ENCODE results near the gene AGPS. TPM values are rescaled to one million over a fixed set of nuclear protein-coding genes. Genes with fewer than 3 reads are reported as not detected.
"Not testable (repeated sequence)": the region's sequence is repeated elsewhere in the genome, so short reads cannot be mapped to it uniquely, and the experiment has no call there.

AGPS gene
- total RNA-seq, 1 donor from 2014 or later: 27.5 TPM

DNA sequence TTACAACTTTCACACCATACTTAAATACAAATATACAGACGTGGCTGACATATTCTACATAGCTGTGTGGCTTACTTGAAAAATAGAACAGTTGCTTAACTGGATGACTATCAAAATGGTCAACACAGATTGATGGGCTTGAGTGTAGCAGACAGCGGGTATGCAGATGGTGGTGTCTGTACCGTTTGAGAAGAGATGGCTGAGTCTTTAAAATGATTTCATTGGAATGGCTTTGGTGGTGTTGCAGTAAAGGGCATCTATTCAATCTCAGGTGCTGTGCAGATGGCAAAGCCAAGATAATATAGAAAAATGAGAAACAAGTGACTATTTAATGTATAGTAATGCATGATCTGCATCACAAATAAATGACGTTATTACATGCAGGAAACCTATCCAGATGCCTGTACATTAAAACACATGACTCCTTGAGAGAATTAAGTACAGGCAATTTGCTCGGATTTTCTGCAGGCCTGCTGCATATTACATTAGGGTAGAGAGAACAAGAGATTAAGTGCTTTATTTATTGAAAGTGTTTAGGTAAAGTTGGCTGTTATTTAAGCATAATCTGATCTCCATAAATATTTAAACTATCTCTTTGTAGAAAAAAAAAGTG, 68.5 kb downstream of the AGPS start:
- intact Hi-C loops (cut with DNase I): no loop called here
- DNase-seq (ENCODE audit: low spot score): no peak

DNA sequence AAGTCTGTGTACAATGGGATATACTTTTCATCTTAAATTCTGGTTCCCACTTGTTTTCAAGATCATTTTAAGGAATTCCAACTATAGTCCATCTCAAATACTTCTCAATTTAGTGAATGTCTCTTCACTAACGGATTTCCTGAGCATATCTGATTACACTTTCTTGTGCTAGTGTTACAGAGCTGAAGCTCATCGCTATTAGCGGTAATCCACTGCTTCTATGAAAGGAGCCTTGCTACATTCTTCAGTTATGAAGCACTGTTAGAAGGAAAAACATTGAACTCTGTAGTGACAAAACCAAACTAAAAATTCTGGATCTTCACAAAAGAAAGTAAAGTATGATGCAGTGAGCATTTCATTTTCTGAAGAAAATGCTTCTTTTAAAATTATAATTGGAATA, 72.0 kb downstream of the AGPS start:
- intact Hi-C loops (cut with DNase I): no loop called here
- DNase-seq (ENCODE audit: low spot score): no peak

DNA sequence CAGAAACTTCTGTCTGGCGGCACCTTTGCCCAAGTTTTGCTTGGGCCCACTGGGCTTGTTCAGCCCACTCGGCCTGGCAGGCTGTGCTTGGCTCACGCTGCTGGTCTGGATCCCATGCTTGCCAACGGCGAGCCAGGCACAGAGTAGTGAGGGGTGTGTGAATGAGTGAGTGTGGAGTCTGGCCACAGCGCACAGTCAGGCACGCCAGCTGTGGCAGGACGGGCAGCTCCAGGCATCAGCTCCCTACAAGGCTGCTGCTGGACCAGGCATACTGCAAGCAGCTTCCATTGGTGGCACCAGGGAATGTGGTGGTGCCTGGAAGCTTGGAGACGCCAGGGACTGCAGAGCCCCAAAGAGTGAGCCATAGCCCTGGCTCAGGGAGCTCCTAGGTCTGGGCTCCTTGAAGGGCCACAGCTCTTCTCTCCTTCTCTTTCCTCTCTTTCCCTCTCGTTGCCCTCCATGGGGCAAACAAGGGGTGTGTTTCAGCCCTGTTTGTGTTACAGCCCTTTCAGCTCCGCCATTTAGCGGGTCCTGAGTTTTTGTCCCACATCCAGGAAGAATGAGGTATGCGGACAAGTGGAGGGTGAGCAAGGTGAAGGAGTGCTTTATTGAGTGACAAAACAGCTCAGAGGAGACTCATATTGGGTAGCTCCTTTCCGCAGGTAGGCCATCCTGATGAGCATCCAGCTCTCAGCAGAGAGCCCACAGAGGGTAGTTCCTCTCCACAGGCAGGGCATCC, 73.0 kb downstream of the AGPS start:
- DNase-seq (ENCODE audit: low spot score): no peak
- intact Hi-C loops (cut with DNase I): no loop called here

DNA sequence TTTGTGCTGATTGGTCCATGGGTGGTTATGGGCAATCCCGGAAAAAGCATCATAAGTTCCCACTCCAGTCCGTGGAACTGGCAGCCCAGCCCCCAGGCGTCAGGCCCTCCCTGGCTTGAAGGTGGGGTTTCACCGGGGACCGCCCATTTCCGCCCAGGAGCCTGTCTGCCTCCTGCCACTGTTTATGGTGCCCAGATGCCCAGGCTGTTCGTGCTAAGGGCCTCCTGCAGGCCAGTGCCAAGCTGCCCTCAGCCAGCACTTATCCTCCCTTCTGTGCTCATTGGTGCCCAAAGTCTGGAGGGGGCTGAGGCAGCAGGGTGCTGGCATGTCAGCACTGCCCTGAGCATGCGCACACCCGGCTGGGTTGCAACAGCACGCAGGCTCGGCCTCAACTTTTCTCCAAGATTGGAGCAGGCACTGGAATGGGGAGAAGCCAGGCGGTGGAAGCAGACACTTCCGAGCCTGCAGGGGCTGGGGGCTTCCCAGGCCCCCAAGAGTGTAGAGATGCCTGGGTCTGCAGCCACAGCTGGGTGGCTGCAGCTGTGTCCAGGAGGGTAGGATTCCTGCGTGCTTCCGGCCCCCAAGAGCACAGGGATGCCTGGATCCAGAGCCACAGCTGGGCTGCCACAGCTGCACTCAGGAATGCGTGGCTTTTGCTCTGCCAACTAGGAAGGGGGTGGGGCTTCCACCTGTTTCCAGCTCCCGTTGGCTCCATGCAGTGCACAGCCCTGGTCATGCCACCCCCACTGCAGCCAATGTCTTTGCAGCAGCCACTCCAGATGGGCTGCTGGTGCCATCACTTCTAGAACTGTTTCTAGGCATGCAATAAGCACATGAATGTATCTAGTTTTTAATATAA, 74.0 kb downstream of the AGPS start:
- DNase-seq (ENCODE audit: low spot score): peak; percentile 63
- intact Hi-C loops (cut with DNase I): no loop called here

DNA sequence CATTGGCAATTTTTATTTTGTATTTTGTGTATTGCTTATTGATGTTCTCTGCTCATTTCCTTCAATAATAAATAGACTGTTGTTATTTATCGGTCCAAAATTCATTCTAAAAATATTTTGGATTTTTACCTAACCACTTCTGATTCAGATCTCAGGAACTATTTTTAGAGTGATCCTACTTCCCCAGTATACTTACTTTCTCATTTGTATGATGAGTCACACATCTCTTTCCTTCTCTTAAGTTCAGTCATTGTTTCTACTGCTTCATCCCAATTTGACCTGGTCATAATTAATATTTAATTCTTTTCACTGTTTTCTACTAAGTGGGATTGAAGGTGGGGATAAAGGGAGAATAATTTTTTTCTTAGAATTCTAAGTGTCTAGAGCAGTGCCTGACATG, 75.1 kb downstream of the AGPS start:
- no peak for DNase-seq (ENCODE audit: low spot score)
- intact Hi-C loops (cut with DNase I): no loop called here

DNA sequence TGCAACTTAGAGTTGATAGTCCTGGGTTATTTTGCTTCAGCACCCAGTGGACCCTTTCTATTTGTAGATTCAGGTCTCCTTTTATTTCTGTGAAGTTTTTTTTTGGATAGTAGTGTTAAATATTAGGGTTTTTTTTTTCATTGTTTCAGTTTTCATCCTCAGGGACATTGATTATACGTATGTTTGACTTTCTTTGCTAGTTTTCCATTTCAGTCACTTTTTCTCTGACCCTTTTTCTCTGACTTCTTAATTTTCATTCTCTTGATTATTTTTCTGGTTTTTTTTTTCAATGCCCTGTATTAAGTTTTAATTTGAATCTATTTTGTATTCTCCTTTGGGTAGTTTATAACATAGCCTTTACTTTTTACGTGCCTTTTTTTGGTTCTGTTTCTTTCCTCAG, 79.4 kb downstream of the AGPS start:
- no peak for DNase-seq (ENCODE audit: low spot score)

DNA sequence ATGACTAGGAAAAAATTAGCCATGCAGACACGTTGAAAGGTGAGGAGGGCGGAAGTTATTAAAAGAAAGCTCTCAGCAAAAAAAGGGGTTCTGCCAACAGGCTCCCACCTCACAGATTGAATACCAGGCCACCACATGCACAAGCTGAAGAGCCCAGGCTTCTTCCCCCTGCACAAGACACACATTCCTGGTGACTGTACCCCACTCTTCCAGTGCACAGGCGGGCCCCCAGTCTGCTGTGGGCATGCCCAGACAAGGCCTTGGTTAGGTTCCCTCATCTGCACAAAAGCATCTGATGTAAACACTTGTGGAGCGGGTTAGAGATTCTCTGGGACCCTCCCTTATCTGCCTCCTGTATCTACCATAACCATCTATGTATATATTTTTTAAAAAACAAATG, 81.7 kb downstream of the AGPS start:
- no peak for DNase-seq (ENCODE audit: low spot score)
- intact Hi-C loops (cut with DNase I): no loop called here

More for the DNA sequence above, 79.4 kb downstream of the AGPS start:
- intact Hi-C loops (cut with DNase I): no loop called here

DNA sequence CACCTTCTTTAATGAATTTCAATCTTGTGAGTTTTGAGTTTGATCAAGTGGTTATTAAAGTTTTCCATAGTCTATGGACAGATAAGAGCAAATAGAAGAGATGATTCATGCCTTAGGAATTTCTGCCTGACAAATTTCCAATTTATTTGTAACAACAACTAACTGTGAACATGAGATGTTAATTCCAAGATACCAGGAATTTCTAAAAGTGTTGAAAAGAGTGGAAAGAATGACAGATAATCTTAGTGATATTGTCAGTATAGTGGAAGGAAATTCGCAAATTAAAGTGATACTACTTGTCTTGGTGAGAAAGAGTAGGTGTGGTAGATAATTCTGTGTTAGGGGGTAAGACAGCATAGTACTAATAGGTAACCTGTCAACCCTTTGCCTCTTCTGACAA, 82.4 kb downstream of the AGPS start:
- no peak for DNase-seq (ENCODE audit: low spot score)
- intact Hi-C loops (cut with DNase I): no loop called here

DNA sequence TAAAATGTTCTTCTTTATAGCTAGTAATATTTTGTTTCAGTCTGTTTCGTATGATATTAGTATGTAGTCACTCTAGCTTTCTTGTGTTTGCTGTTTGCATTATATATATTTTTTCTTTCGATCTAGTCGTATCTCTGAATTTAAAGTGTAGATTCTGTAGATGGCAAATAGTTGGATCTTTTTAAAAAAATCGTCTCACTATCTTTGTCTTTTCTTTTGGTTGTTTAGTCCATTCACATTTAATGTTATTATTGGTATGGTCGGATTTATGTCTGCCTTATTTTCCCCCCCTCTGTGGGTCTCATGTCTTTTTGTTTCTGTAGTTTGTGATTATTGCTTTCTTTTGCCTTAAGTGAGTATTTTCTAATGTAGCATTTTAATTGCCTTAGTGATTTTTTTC, 84.3 kb downstream of the AGPS start:
- intact Hi-C loops (cut with DNase I): no loop called here
- DNase-seq (ENCODE audit: low spot score): no peak

DNA sequence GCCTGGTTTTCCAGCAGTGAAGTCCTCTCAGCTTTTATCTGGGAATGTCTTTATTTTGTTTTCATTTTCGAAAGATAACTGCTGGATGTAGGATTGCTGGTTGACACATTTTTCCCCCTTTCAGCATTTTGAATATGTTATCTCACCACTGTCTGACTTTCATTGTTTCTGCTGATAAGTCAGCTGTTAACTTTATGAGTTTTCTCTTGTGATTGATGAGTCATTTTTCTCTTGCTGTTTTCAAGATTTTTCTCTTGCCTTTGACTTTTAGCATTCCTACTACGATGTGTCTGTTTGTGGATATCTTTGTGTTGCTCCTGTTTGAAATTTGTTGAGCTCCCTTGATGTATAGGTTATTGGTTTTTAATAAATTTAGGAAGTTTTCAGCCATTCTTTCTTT, 85.5 kb downstream of the AGPS start:
- intact Hi-C loops (cut with DNase I): no loop called here
- no peak for DNase-seq (ENCODE audit: low spot score)

DNA sequence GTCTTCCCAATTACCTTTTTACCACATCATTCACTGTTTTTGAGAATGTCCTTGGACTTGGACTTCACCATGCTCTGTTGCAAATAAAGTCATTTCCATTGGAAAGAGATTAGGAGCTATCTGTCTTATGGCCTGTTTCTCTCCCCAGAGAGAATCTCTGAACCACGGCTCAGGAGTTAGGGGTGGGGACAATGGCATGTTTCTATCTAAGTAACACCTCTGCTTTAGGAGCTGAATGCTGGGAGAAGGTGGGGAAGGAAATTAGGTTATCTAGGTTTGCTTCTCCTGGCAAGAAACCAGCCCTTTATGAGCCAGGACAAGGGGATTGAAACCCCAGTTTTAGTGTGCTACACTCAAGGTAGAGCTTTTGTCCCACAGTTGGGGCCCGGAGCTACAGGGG, 86.3 kb downstream of the AGPS start:
- intact Hi-C loops (cut with DNase I): no loop called here
- DNase-seq (ENCODE audit: low spot score): no peak

DNA sequence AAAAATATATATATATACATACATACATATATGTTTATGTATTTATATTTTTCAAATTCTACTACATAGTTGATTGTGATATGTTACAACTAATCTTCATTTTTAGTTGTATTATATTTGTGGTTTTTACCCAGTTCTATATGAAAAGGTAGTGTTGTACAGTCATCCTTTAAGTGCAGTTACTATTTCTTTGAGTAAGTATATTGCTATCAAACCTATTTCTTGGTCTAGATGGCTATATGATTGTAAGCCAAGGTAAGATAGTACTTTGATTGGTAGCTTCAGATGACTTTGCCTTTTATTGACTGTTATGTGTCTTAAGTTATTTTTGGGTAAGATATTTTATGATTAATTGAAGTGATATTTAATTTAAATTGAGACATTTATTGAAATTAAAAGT, 89.6 kb downstream of the AGPS start:
- DNase-seq (ENCODE audit: low spot score): no peak
- intact Hi-C loops (cut with DNase I): loop anchor here (10.0 kb wide), 1 partner anchor 283 kb away; no protein-coding TSS in a partner anchor

DNA sequence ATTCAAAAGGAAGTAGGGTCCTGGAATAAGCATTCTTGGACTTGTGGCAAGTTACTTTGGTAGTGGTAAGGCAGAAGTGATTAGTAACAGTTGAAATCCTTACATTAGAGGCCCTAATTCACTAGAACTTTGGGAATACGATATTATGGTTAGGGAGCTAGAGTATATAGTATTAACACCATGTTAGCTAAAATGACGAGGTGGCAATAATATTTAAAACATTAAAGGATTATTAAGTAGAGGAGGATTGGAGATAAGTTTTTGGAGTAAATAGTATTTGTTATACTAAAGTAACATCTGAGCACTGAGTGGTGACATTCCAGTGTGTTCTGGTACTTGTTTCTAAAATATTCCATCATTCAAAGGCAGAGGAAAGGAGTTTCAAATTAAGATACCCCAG, 91.0 kb downstream of the AGPS start:
- intact Hi-C loops (cut with DNase I): loop anchor here (10.0 kb wide), 1 partner anchor 281 kb away; no protein-coding TSS in a partner anchor
- no peak for DNase-seq (ENCODE audit: low spot score)

DNA sequence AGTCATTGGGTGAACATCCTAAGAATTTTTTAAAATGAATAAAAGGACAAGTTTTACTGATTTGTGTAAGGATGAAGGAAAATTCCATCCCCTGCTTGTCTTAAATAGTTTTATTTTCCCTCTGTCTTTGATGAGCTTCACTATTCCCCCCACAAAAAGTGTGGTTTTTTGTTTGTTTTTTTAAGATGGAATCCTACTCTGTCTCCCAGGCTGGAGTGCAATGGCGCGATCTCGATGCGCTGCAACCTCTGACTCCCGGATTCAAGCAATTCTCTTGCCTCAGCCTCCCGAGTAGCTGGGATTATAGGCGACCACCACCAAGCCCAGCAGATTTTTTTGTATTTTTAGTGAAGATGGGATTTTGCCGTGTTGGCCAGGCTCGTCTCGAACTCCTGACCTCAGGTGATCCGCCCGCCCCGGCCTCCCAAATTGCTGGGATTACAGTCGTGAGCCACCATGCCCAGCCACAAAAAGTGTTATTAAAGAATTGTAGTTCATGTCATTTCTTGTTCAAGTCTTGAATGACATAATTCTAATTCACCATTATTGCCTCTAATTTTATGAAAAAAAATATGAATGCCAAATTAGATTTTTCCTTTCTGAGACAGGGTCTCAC, 91.7 kb downstream of the AGPS start:
- intact Hi-C loops (cut with DNase I): loop anchor here (10.0 kb wide), 1 partner anchor 281 kb away; no protein-coding TSS in a partner anchor

DNA sequence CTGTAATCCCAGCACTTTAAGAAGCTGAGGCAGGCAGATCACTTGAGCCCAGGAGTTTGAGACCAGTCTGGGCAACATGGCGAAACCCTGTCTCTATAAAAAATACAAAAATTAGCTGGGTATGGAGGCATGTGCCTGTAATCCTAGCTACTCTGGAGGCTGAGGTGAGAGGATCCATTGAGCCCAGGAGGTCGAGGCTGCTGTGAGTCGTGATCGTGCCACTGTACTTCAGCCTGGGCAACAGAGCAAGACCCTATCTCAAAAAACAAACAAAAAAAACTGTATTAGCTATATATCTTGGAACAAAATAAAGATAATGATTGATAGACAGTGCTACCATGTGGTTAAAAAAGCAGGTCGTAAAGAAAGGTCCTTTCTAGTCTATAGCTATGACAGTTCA, 93.1 kb downstream of the AGPS start:
- intact Hi-C loops (cut with DNase I): loop anchor here (5.0 to 10.0 kb wide), 2 partner anchors 122 to 279 kb away; no protein-coding TSS in a partner anchor
- not testable (repeated sequence) for DNase-seq (ENCODE audit: low spot score)

More for the DNA sequence above, 91.7 kb downstream of the AGPS start:
- no peak for DNase-seq (ENCODE audit: low spot score)

DNA sequence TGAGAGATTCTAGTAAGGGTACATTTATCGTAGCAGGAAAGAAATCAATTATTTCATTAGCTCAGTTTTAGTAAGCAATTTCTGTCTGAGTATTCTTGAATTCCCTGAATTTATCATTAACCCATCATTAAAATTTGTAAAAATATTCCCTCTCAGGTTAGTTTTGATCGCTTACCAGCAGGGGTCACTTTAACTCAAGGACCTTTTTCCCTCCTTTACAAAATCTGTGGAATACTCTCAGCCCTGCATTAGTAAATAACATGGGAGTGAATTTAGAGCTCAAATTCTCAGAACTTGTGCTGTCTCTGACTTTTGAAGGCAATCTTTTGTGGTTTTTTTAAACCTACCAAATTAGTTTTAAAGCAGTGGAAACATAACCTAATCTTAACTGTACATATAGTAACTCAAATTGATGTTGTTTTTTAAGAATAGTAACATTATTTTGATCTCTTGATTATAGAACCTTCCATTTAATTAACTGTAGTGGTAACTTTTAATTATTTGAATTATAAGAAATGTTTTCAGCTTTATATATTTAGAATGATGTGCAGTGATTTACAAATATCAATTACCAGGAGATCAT, 97.2 kb downstream of the AGPS start:
- DNase-seq (ENCODE audit: low spot score): no peak
- intact Hi-C loops (cut with DNase I): loop anchor here (2.0 to 10.0 kb wide), 3 partner anchors 117 to 275 kb away; no protein-coding TSS in a partner anchor

DNA sequence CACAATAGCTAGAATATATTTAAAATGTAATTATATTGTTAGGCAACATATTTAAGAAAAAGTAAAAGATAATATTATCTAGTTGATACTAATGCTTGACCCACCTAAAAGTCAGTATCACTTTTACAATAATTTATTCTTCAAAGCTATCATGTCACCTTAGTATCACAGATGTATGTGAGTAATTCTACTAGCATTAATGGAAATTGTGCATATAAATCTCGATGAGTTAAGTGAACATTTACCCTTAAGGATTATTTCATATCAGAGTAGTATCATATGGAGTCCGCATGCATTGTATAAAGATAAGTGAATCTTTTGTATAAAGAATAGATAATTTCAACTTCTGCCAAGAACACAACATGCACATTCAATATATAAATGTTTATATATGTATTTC, 103.4 kb downstream of the AGPS start:
- no peak for DNase-seq (ENCODE audit: low spot score)
- intact Hi-C loops (cut with DNase I): no loop called here

DNA sequence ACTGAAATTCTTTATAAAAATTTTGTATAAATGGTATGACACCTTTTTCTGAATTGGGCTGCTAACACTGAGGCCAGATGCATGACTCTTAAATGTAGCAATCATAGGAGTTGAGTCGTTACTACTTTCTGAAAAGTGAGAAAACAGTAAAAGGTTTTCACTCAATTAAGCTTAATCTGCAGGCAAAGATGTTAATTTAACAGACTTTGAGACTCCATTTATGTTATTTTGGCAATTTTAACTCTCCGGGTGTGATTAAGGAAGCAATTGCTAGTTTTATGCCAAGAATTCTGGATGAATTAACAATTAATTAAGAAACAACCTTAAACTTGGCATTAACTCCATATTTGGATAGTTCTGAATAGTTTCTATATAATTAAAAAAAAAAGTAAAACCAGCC, 104.3 kb downstream of the AGPS start:
- DNase-seq (ENCODE audit: low spot score): no peak
- intact Hi-C loops (cut with DNase I): no loop called here

DNA sequence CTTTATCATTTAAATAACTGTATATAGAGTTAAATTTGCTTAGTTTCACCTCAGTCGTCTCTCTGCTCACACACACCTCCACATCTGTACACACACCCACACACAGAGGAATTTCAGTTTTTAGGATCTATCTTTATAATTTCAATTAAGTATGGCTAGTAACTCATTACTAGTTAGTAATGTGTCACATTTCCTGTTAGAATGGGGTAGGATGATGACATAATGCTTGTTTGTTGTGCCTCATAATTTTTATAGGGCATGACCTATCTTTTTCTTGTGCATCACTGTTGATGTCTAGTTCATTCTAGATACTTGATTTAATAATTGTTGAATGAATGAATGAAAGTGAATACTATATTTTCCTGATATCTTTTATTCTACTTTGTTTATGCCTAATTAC, 108.6 kb downstream of the AGPS start:
- intact Hi-C loops (cut with DNase I): no loop called here
- no peak for DNase-seq (ENCODE audit: low spot score)

DNA sequence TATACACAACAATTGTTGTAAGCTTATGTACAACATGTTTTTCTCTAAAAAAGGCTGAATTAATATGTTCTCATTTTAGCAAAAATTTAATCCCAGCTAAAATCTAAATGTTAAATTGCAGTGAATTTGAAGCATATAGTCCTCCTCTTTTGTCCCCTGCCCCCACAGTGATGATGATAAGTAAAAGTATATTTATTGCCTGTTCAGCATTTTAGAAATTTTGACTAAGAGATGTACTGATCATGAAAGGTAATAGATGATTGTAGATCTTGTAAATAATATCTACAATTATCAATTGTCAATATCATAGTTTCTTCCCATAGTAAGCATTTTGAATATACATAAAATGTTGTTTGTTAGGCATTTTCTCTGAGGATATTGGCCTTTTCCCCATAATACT, 113.9 kb downstream of the AGPS start:
- intact Hi-C loops (cut with DNase I): no loop called here
- no peak for DNase-seq (ENCODE audit: low spot score)
